GM21515 (cell line): ENCODE measurements around the gene NXNL2.

Experiments used
- ATAC-seq: cut with Tn5 transposase; IDR thresholded peaks from one replicate; pipeline ENCODE4 v1.9.1; 2021; ENCODE audit not compliant: unreplicated experiment

Gene NXNL2

GRCh38 chr9:88531920-88532698, 2.9 kb upstream of the NXNL2 start:
- no peak for ATAC-seq

DNA sequence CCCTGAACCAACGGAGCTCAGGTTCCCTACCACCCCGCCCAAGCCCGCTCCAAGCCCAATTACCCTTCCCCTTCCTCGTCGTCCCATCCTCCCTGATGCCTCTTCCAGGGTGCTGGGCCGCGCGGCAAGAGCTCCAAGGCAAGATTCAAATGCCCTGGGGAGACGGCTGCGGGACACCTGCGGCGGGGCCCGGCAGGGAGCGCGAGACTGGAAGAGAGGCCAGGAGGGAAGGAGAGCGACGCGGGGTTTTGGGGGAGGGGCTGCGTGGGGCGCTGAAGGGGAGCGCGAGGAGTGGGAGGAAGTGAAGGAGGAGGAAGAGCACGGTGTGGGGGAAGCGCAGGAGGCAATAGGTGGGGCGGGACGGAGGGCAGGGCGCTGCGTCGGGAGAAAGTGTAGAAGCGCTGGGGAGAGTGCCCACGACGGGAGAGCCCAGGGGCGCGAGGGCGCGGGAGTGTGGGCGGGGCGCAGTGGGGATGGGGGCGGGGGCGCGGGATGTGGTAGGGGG, 975 bp upstream of the NXNL2 start:
- no peak for ATAC-seq

DNA sequence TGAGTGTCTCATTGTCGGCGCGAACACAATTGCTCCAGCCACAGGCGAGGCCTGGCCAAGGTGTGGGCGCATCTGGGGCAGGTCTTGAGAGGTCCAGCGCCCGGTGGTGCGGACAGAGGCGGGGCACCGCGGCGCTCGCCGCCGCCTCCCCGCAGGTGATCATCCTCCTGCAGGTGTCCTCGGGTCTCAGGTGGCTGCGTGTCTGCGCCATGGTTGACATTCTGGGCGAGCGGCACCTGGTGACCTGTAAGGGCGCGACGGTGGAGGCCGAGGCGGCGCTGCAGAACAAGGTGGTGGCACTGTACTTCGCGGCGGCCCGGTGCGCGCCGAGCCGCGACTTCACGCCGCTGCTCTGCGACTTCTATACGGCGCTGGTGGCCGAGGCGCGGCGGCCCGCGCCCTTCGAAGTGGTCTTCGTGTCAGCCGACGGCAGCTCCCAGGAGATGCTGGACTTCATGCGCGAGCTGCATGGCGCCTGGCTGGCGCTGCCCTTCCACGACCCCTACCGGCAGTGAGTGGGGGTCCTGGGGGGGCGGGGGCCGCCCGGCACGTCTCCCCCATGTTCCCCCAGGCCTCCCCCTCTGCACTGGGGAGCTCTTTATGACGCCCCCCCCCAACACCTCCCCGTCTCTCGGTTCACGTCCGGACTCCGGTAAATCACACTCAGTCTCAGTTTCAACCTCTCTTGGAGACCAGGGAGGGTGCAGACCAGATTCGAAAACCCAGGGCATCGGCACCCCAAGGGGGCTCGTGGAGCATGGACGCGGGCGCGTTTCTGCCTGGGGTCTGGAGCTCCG, 446 bp downstream of the NXNL2 start:
- ATAC-seq, result no peak

GRCh38 chr9:88536023-88536324, 996 bp downstream of the NXNL2 start:
- ATAC-seq, result no peak

- no peak for ATAC-seq
These were observed 2.2 kb downstream of the NXNL2 start for GRCh38 chr9:88536951-88537760.

- no peak for ATAC-seq
These were observed 2.7 kb downstream of the NXNL2 start for GRCh38 chr9:88537761-88538091.

DNA sequence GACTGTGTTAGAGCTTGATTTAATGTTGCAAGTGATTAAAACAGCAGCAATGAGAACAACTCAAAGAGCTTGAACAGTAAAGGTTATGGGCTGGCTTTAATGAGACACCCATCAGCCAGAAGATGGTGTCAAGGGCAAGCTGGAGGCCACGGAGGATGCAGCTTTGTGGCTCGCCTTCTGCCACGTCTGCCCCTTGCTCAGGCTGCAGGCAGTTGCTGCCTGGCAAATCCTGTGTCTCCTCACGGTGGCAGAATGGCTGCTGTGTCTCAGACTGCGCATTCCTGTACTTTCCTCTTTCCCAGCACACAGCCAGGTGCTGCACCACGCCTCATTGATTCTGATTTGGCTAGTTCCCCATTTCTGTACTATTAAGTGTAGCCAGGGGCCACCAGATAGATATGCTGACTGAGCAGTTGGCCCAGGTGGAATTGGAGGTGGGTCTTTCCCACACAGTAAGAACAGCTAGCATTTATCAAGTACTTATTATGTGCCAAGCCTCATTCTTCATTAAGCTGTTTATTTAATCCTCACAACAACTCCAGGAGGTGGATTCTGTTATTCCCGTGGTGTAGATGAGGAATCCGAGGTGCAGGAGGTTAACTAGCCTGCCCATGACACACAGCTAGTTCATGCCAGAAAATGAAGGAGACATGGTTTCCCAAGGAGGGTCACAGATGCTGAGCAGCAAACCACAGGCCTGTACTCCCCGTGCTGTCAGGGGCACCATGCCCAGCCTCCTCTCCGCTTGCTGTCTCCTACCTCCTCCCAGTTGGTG, 3.5 kb downstream of the NXNL2 start:
- ATAC-seq, result no peak

DNA sequence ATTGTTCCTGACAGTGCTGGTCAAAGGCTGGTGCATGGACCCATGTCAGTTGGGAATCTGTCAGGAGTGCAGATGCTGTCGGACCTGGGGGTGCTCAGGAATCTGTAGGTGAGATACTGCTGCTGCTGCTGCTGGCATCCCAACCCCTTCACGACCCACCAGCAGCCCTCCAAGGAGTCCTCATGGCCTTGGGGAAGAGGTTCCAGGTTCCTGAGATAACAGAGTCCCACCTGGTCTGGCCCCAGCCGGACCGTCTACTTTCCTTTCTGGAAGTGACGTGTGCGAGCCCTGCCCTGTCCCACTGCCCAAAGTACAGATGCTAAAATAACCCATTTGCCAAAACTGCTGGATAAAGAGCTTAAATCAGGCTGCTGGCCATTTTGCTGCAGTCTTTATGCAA, 4.3 kb downstream of the NXNL2 start:
- ATAC-seq, result no peak

DNA sequence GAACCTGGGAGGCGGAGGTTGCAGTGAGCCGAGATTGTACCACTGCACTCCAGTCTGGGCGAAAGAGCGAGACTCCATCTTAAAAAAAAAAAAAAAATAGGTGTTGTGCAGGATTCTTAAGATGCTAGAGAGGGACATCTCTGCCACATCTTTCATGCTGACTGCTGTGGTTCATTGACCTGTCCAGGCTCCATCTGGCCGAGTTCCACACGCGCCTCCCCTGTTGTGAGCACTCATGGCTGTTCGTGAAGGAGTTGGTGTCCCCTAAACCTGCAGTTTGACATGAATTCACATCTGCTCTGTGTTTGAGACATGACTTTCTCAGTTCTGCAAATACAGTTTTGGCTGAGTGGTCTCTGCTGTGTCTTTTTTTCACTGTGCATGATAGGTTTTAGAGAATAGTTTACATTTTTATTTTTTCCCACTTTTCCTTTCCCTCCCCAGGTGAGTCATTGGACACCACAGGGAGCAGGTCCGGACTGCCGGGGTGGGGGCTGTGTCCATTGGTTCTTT, 5.3 kb downstream of the NXNL2 start:
- no peak for ATAC-seq

DNA sequence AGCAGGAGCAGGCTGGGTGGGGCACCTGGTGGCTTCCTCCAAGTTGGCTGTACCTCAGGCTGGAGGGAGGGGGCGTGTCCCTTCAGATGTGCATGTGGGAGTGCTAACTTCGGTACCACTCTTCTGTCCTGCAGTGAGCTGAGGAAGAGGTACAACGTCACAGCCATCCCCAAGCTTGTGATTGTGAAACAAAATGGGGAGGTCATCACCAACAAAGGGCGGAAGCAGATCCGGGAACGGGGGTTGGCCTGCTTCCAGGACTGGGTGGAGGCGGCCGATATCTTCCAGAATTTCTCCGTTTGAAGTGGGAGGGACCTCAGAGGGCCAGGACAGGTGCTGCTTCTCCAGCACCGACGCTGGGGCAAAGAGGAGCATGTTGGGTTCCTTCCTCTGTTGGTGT, 9.3 kb downstream of the NXNL2 start:
- ATAC-seq, result no peak

GRCh38 chr9:88551546-88552137, 16.7 kb downstream of the NXNL2 start:
- ATAC-seq, result no peak

DNA sequence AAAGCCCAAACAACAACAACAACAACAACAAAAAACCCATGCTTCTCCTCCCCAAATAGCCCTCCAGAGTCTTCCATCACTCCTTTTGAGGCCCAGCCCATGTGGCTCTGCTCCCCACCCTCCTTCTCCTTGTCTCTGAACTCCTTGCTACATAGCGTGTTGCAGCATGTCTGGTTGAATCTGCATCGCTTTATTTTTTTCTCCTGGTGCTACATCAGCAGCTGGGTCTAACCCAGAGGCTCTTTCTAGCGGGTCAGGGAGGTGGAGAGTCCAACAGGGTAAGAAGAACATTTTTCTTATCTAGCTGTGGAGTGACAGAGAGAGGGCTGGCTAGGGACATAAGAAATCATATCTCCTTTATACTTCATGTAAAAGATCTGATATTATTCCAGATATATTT, 18.4 kb downstream of the NXNL2 start:
- ATAC-seq, result no peak

- no peak for ATAC-seq
These were observed 20.4 kb downstream of the NXNL2 start for GRCh38 chr9:88555268-88555980.

GRCh38 chr9:88559661-88560060, 24.7 kb downstream of the NXNL2 start:
- ATAC-seq, result no peak

GRCh38 chr9:88567870-88568269, 32.9 kb downstream of the NXNL2 start:
- peak; percentile 64 for ATAC-seq

DNA sequence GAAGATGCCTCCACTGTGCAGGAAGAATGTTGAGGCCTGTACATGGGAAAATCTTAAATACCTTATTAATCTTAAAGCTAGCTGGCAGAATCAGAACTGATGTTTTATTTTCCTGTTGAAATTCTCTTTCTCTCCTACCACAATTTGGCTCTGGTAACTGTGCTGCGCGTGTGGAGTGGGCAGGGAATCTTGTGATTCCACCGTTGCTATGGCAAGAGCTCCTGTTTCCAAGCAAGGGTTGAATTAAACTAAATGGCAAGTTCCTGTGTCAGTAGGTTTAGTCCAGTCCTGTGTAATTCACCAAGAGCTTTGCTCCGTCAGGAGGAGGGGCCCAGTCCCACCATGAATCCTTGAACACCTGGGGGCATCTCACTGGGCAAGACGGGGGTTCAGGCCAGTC, 36.4 kb downstream of the NXNL2 start:
- no peak for ATAC-seq

- ATAC-seq, result no peak
These were observed 37.7 kb downstream of the NXNL2 start for GRCh38 chr9:88572684-88573083.

DNA sequence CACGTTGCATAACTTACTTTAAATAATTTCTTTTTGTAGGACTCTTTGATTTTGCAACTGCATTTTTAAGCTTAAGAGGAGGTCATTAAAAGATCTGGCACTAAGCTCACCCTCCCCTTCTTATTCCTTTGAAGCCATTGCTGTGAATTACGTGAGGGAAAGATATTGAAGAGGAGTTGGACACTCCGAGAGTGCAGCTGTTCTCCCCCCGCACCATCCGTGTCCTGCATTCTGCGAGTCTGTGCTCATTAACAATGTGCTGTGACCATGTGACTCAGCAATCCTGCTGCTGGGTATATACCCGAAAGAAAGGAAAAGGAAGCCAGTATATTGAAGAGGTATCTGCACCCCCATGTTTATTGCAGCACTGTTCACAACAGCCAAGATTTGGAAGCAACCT, 40.0 kb downstream of the NXNL2 start:
- no peak for ATAC-seq

GRCh38 chr9:88577256-88578120, 42.5 kb downstream of the NXNL2 start:
- no peak for ATAC-seq
